GM23248 (cell line): ENCODE results near the gene MAP3K5. TPM values are rescaled to one million over a fixed set of nuclear protein-coding genes. Genes with fewer than 3 reads are reported as not detected.
"Not testable (repeated sequence)": the region's sequence is repeated elsewhere in the genome, so short reads cannot be mapped to it uniquely, and the experiment has no call there.

Experiments
- DNase-seq: peaks from one replicate; pipeline ENCODE4 v3.0.0-alpha.2; 2015
- H2AFZ ChIP-seq: fragments of 200-600 bp; sonication (generic); 2 replicates; pipeline ENCODE4 v1.6.1; 2016; ENCODE audit warnings: antibody characterized with exemption
- H3F3A ChIP-seq: fragments of 200-600 bp; sonication (generic); 2 replicates; pipeline ENCODE4 v1.6.1; 2016; ENCODE audit warnings: mild to moderate bottlenecking, antibody characterized with exemption, mixed run types; ENCODE audit not compliant: insufficient read depth
- H3K27ac ChIP-seq: fragments of 200-600 bp; sonication (generic); 2 replicates; pipeline ENCODE4 v1.5.1; 2016; ENCODE audit warnings: mild to moderate bottlenecking
- H3K27me3 ChIP-seq: fragments of 200-600 bp; sonication (generic); replicated peaks from 2 replicates; pipeline ENCODE4 v1.6.1; 2016; ENCODE audit warnings: mild to moderate bottlenecking; ENCODE audit not compliant: insufficient read depth
- H3K36me3 ChIP-seq: fragments of 200-600 bp; sonication (generic); 2 replicates; pipeline ENCODE4 v1.6.1; 2016; ENCODE audit warnings: low read depth, mild to moderate bottlenecking
- H3K4me1 ChIP-seq: fragments of 200-600 bp; sonication (generic); 2 replicates; pipeline ENCODE4 v1.6.1; 2016; ENCODE audit warnings: mild to moderate bottlenecking; ENCODE audit not compliant: insufficient read depth
- H3K4me2 ChIP-seq: fragments of 200-600 bp; sonication (generic); one replicate; pipeline ENCODE4 v1.6.1; 2016; ENCODE audit warnings: mild to moderate bottlenecking; ENCODE audit not compliant: unreplicated experiment
- H3K4me3 ChIP-seq: fragments of 200-600 bp; sonication (generic); 2 replicates; pipeline ENCODE4 v1.5.1; 2016; ENCODE audit warnings: mild to moderate bottlenecking
- H3K79me2 ChIP-seq: fragments of 200-600 bp; sonication (generic); 2 replicates; pipeline ENCODE4 v1.6.1; 2016; ENCODE audit warnings: mild to moderate bottlenecking; ENCODE audit not compliant: insufficient read depth
- H3K9ac ChIP-seq: fragments of 200-600 bp; sonication (generic); 2 replicates; pipeline ENCODE4 v1.6.1; 2016; ENCODE audit warnings: mild to moderate bottlenecking
- H3K9me2 ChIP-seq: fragments of 200-600 bp; sonication (generic); 2 replicates; pipeline ENCODE4 v1.6.1; 2016; ENCODE audit warnings: mixed run types, mild to moderate bottlenecking, moderate library complexity; ENCODE audit not compliant: insufficient read depth
- H3K9me3 ChIP-seq: fragments of 200-600 bp; sonication (generic); one replicate; pipeline ENCODE4 v1.6.1; 2017; ENCODE audit warnings: low read depth
- H4K20me1 ChIP-seq: fragments of 200-600 bp; sonication (generic); 2 replicates; pipeline ENCODE4 v1.6.0; 2016; ENCODE audit not compliant: insufficient read depth
- EZH2 ChIP-seq: fragments of 200-600 bp; sonication (generic); IDR thresholded peaks from 2 replicates; pipeline ENCODE4 v1.6.1; 2018; ENCODE audit warnings: antibody characterized with exemption, mild to moderate bottlenecking; ENCODE audit not compliant: insufficient read depth, poor library complexity, severe bottlenecking
- EZH2phosphoT487 ChIP-seq: fragments of 200-600 bp; sonication (generic); IDR thresholded peaks from 2 replicates; pipeline ENCODE4 v1.6.1; 2018; ENCODE audit warnings: antibody characterized with exemption, moderate library complexity, mild to moderate bottlenecking, low read depth; ENCODE audit not compliant: insufficient read depth
- WGBS, 2 experiments: methylation state at CpG; one replicate each; pipeline ENCODE4 v1.1.6; 2015 to 2017; ENCODE audit warnings: low lambda C conversion rate in 2 of 2, low coverage in 1 of 2; ENCODE audit errors: missing lambda C conversion rate in 2 of 2; 5-methylcytosine and 5-hydroxymethylcytosine counted together
- in situ Hi-C: fragments of 300-500 bp; cut with MboI; formaldehyde crosslinking; loops from 2 replicates; pipeline ENCODE4 v1.15.0; 2020
- polyA plus RNA-seq: library from polyadenylated mRNA; unstranded; fragments of >200 nt; fragmentation: Nextera tagmentation; extraction: Ambion mirVana; gene quantifications from 2 replicates; pipeline ENCODE4 v1.2.1, GENCODE V29; 2016
- total RNA-seq: library from RNA; depleted of rRNA; stranded (reverse); fragments of >200 nt; shearing (Covaris generic); gene quantifications from 2 replicates; pipeline ENCODE4 v1.2.3, GENCODE V29; 2014

Gene MAP3K5
- total and polyA plus RNA-seq, 2 experiments from 2014 or later: 1.4 to 4.1 TPM

GRCh38 chr6:136717716-136717990, 74.6 kb downstream of the MAP3K5 start:
- H3K36me3 ChIP-seq: no peaks in the 10 kb centered on the region
- H3K27me3 ChIP-seq: no peaks in the 10 kb centered on the region
- H3K9me2 ChIP-seq: no peaks in the 10 kb centered on the region
- no peaks in the 10 kb centered on the region for H3F3A ChIP-seq
- H3K9ac ChIP-seq: no peak overlapping the region
- no peaks in the 10 kb centered on the region for H3K9me3 ChIP-seq
- H3K4me2 ChIP-seq: peak overlapping the region; percentile 24
- H3K4me1 ChIP-seq: peaks cover 10% of the 10 kb centered on the region; the same call in 1 of the 2 replicates
- H3K79me2 ChIP-seq: no peaks in the 10 kb centered on the region
- TF ChIP-seq EZH2 (no peak), EZH2phosphoT487 (no peak)
- no peaks in the 10 kb centered on the region for H4K20me1 ChIP-seq
- peak; percentile 15 for DNase-seq
- peak overlapping the region; percentile 59 for H2AFZ ChIP-seq
- H3K4me3 ChIP-seq: peak overlapping the region; percentile 3; the same call in 1 of the 2 replicates
- in situ Hi-C loops: no loop called here
- WGBS, 2 experiments: 10 to 24% methylated on average over 1 of the region's 1 CpG
- no peak overlapping the region for H3K27ac ChIP-seq

DNA sequence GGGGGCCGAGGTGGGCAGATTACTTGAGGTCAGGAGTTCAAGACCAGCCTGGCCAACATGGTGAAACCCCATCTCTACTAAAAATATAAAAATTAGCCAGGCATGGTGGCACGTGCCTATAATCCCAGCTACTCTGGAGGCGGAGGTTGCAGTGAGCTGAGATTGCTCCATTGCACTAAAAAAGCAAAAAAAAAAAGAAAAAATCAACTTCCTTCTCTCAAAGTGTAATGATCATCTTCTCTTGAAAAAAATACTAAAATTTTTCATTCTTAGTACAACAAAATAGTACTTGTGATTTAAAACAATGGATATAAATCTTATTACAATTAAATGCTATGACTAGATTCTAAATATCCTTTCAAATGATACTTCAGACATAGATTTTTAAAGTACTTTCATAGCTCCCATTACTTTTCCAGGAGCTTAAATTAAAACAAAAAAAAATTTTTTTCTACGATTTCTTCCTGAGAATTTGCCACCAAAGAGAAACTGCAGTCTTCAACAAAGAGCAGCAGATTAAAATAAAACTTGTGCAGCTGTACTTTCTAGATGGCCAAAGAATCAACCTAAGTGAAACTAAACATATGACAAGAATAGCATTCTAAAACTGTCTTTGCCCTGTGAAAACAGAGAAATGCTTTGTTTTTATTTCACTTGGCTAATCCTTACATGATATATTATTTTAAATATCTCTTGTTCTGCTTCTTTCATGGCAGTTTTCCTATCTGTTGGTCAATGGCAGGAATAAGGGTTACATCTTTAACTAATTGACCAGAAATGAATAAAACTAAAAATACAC, 75.2 kb downstream of the MAP3K5 start:
- Histone ChIP-seq H3K79me2 (no peaks in the 10 kb centered on the region), H3K27ac (no peak overlapping the region), H3K9me2 (no peaks in the 10 kb centered on the region), H2AFZ (peak overlapping the region; percentile 59), H3K4me3 (peak overlapping the region; percentile 3; the same call in 1 of the 2 replicates), H3K4me2 (peak overlapping the region; percentile 24), H3F3A (no peaks in the 10 kb centered on the region), H3K4me1 (peaks cover 10% of the 10 kb centered on the region; the same call in 1 of the 2 replicates), H4K20me1 (no peaks in the 10 kb centered on the region), H3K36me3 (no peaks in the 10 kb centered on the region), H3K9ac (no peak overlapping the region), H3K27me3 (no peaks in the 10 kb centered on the region), H3K9me3 (no peaks in the 10 kb centered on the region)
- no peak for DNase-seq
- no peak for TF ChIP-seq EZH2
- no peak for TF ChIP-seq EZH2phosphoT487
- in situ Hi-C loops: no loop called here
- WGBS, 2 experiments: 66 to 71% methylated on average over 4 of the region's 4 CpGs

DNA sequence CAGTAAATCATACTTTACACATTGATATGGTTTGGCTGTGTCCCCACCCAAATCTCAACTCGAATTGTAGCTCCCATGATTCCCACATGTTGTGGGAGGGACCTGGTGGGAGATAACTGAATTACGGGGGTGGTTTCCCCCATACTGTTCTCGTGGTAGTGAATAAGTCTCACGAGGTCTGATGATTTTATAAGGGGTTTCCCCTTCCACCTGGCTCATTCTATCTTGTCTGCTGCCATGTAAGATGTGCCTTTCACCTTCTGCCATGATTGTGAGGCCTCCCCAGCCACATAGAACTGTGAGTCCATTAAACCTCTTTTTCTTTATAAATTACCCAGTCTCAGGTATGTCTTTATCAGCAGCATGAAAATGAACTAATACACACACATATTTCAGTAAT, 79.6 kb downstream of the MAP3K5 start:
- H3K27ac ChIP-seq, H3K4me2 ChIP-seq, H3K9me3 ChIP-seq, H3K79me2 ChIP-seq, H3K36me3 ChIP-seq, H3F3A ChIP-seq, H3K27me3 ChIP-seq, DNase-seq, H3K9me2 ChIP-seq, H3K9ac ChIP-seq, H3K4me1 ChIP-seq, H3K4me3 ChIP-seq, H4K20me1 ChIP-seq, H2AFZ ChIP-seq, in situ Hi-C loops: not testable (repeated sequence)
- WGBS, 2 experiments: 67 to 75% methylated on average over 4 of the region's 4 CpGs

DNA sequence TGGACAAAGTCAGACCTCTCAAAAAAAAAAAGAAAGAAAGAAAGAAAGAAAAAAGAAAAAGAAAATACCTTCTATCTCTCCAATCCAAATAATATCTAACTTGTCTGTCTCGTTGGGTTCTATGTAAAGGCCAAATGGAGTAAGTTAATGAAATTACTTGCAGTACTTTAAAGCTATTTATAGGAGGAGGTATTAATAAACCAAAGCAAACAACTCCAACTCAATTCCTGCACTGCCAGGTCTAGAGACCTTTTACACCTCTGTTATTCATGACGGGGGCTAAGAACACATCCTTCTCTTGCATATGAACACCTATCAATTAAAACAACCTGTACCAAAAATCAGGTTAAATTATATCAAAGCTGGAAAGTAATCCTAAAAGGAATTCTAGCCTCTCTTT, 80.6 kb downstream of the MAP3K5 start:
- Histone ChIP-seq H3K4me2 (no peak overlapping the region), H3K4me1 (no peaks in the 10 kb centered on the region), H3K9ac (no peak overlapping the region), H3K9me2 (no peaks in the 10 kb centered on the region), H2AFZ (no peak overlapping the region), H4K20me1 (no peaks in the 10 kb centered on the region), H3K4me3 (no peak overlapping the region), H3K36me3 (no peaks in the 10 kb centered on the region), H3K79me2 (no peaks in the 10 kb centered on the region), H3K27ac (no peak overlapping the region), H3K9me3 (no peaks in the 10 kb centered on the region), H3F3A (no peaks in the 10 kb centered on the region), H3K27me3 (no peaks in the 10 kb centered on the region)
- DNase-seq: no peak
- 77 to 88% methylated on average over 2 of the region's 2 CpGs for WGBS, 2 experiments
- in situ Hi-C loops: no loop called here
- TF ChIP-seq EZH2phosphoT487: no peak
- TF ChIP-seq EZH2: no peak
